ENCODE measurements around the gene RAB8B.

The RAB8B gene

GRCh38 chr15:63188926-63189871 is at the start of gene RAB8B:
TSS of gene RAB8B (plus strand) at chr15:63189606. CDS start at chr15:63189625, 19 bp downstream.
- DNase-seq: peak; percentile 88

- DNase-seq: no peak
These were observed 48.5 kb upstream of the RAB8B start for GRCh38 chr15:63140936-63141335.

GRCh38 chr15:63145426-63145825 is 44.0 kb upstream of the RAB8B start:
- DNase-seq: no peak

GRCh38 chr15:63146684-63147083 is 42.7 kb upstream of the RAB8B start:
- no peak for DNase-seq

- no peak for DNase-seq
These were observed 37.7 kb upstream of the RAB8B start for GRCh38 chr15:63151665-63152064.

GRCh38 chr15:63155486-63155885 is 33.9 kb upstream of the RAB8B start:
- no peak for DNase-seq

- no peak for DNase-seq
These were observed 33.2 kb upstream of the RAB8B start for GRCh38 chr15:63156086-63156710.

GRCh38 chr15:63156755-63157117 is 32.7 kb upstream of the RAB8B start:
- peak; percentile 24 for DNase-seq

- peak; percentile 76 for DNase-seq
These were observed 32.1 kb upstream of the RAB8B start, which contains the start of gene RPS27L for GRCh38 chr15:63157118-63157843. TSS of gene RPS27L (minus strand) at chr15:63157477. CDS start at chr15:63157405, 72 bp downstream.

GRCh38 chr15:63157891-63158431 is 31.4 kb upstream of the RAB8B start:
- DNase-seq: peak; percentile 28

- DNase-seq: no peak
These were observed 28.8 kb upstream of the RAB8B start for GRCh38 chr15:63160638-63161037.

GRCh38 chr15:63163217-63163616 is 26.2 kb upstream of the RAB8B start:
- no peak for DNase-seq

GRCh38 chr15:63165166-63165859 is 24.1 kb upstream of the RAB8B start:
- no peak for DNase-seq

GRCh38 chr15:63166219-63166618 is 23.2 kb upstream of the RAB8B start:
- no peak for DNase-seq

- DNase-seq: no peak
These were observed 19.6 kb upstream of the RAB8B start for GRCh38 chr15:63169788-63170187.

- DNase-seq: no peak
These were observed 17.0 kb upstream of the RAB8B start for GRCh38 chr15:63172376-63172775.

GRCh38 chr15:63172851-63173451 is 16.5 kb upstream of the RAB8B start:
- DNase-seq: no peak

GRCh38 chr15:63176302-63176701 is 13.1 kb upstream of the RAB8B start:
- no peak for DNase-seq

GRCh38 chr15:63178034-63178433 is 11.4 kb upstream of the RAB8B start:
- DNase-seq: no peak

GRCh38 chr15:63180746-63181145 is 8.7 kb upstream of the RAB8B start:
- DNase-seq: no peak

GRCh38 chr15:63181648-63182047 is 7.8 kb upstream of the RAB8B start:
- DNase-seq: no peak

- no peak for DNase-seq
These were observed 4.2 kb upstream of the RAB8B start for GRCh38 chr15:63185206-63185605.
